HL-60 (cell line): ENCODE measurements around the gene CPED1.
"Not testable (repeated sequence)": the region's sequence is repeated elsewhere in the genome, so short reads cannot be mapped to it uniquely, and the experiment has no call there.

ENCODE experiments used
- POLR2AphosphoS5 ChIP-seq: IDR thresholded peaks from 2 replicates; pipeline ENCODE4 v1.6.1; 2012; ENCODE audit warnings: low read depth
- SPI1 ChIP-seq: IDR thresholded peaks from 2 replicates; pipeline ENCODE4 v1.6.1; 2012; ENCODE audit warnings: low read depth, mild to moderate bottlenecking, borderline replicate concordance
- TF ChIP-seq, protein P1 (sequence below): IDR thresholded peaks from one replicate; pipeline ENCODE4 v1.5.1; 2011; ENCODE audit warnings: low read length, control low read depth, inconsistent platforms; ENCODE audit not compliant: insufficient read depth
- TF ChIP-seq, protein P2 (sequence below): IDR thresholded peaks from 2 replicates; pipeline ENCODE4 v1.6.1; 2012; ENCODE audit warnings: low read depth; ENCODE audit not compliant: insufficient replicate concordance

DNA sequence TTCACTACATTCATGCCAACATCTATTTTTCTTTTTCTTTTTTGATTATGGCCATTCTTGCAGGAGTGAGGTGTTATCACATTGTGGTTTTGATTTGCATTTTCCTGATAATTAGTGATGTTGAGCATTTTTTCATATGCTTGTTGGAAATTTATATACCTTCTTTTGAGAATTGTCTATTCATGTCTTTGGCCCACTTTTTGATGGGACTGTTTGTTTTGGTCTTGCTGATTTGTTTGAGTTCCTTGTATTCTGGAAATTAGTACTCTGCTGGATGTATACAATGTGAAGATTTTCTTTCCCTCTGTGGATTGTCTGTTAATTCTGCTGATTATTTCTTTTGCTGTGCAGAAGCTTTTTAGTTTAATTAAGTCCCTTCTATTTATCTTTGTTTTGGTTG is 48.3 kb downstream of the CPED1 start:
- TF ChIP-seq, protein P1, sequence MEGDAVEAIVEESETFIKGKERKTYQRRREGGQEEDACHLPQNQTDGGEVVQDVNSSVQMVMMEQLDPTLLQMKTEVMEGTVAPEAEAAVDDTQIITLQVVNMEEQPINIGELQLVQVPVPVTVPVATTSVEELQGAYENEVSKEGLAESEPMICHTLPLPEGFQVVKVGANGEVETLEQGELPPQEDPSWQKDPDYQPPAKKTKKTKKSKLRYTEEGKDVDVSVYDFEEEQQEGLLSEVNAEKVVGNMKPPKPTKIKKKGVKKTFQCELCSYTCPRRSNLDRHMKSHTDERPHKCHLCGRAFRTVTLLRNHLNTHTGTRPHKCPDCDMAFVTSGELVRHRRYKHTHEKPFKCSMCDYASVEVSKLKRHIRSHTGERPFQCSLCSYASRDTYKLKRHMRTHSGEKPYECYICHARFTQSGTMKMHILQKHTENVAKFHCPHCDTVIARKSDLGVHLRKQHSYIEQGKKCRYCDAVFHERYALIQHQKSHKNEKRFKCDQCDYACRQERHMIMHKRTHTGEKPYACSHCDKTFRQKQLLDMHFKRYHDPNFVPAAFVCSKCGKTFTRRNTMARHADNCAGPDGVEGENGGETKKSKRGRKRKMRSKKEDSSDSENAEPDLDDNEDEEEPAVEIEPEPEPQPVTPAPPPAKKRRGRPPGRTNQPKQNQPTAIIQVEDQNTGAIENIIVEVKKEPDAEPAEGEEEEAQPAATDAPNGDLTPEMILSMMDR: not testable (repeated sequence)
- not testable (repeated sequence) for TF ChIP-seq POLR2AphosphoS5, SPI1
- TF ChIP-seq, protein P2, sequence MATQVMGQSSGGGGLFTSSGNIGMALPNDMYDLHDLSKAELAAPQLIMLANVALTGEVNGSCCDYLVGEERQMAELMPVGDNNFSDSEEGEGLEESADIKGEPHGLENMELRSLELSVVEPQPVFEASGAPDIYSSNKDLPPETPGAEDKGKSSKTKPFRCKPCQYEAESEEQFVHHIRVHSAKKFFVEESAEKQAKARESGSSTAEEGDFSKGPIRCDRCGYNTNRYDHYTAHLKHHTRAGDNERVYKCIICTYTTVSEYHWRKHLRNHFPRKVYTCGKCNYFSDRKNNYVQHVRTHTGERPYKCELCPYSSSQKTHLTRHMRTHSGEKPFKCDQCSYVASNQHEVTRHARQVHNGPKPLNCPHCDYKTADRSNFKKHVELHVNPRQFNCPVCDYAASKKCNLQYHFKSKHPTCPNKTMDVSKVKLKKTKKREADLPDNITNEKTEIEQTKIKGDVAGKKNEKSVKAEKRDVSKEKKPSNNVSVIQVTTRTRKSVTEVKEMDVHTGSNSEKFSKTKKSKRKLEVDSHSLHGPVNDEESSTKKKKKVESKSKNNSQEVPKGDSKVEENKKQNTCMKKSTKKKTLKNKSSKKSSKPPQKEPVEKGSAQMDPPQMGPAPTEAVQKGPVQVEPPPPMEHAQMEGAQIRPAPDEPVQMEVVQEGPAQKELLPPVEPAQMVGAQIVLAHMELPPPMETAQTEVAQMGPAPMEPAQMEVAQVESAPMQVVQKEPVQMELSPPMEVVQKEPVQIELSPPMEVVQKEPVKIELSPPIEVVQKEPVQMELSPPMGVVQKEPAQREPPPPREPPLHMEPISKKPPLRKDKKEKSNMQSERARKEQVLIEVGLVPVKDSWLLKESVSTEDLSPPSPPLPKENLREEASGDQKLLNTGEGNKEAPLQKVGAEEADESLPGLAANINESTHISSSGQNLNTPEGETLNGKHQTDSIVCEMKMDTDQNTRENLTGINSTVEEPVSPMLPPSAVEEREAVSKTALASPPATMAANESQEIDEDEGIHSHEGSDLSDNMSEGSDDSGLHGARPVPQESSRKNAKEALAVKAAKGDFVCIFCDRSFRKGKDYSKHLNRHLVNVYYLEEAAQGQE: not testable (repeated sequence)
